GM12865 (cell line): ENCODE measurements around the gene PYY.

Experiments
- DNase-seq: peaks from one replicate; pipeline ENCODE4 v3.0.0; 2010; ENCODE audit warnings: low read depth
- H3K4me3 ChIP-seq: 2 replicates; pipeline ENCODE4 v1.5.1; 2011; ENCODE audit warnings: mild to moderate bottlenecking, low read depth, low read length, control low read depth
- CTCF ChIP-seq: IDR thresholded peaks from 2 replicates; pipeline ENCODE4 v1.5.1; 2011; ENCODE audit warnings: low read length, control low read depth, low read depth, inconsistent platforms; ENCODE audit not compliant: insufficient read depth; ENCODE audit errors: missing control alignments

The PYY gene

GRCh38 chr17:43952724-43953666 is 745 bp downstream of the PYY start:
- TF ChIP-seq CTCF: no peak
- H3K4me3 ChIP-seq: no peak overlapping the region
- no peak for DNase-seq

GRCh38 chr17:43952351-43952723 is 1.4 kb downstream of the PYY start:
- TF ChIP-seq CTCF: no peak
- DNase-seq: no peak
- H3K4me3 ChIP-seq: no peak overlapping the region

GRCh38 chr17:43951750-43952149 is 2.0 kb downstream of the PYY start:
- no peak overlapping the region for H3K4me3 ChIP-seq
- no peak for DNase-seq
- no peak for TF ChIP-seq CTCF

- H3K4me3 ChIP-seq: no peak overlapping the region
- TF ChIP-seq CTCF: no peak
- no peak for DNase-seq
Measured at GRCh38 chr17:43950554-43950953, 3.2 kb downstream of the PYY start.

GRCh38 chr17:43949781-43950180 is 4.0 kb downstream of the PYY start:
- no peak for DNase-seq
- H3K4me3 ChIP-seq: no peak overlapping the region
- TF ChIP-seq CTCF: no peak

- TF ChIP-seq CTCF: no peak
Measured at GRCh38 chr17:43946781-43947180, 7.0 kb downstream of the PYY start.

More at GRCh38 chr17:43946781-43947180, 7.0 kb downstream of the PYY start:
- no peak for DNase-seq
- H3K4me3 ChIP-seq: no peak overlapping the region
